ENCODE data around the gene PCMTD2. TPM values are rescaled to one million over a fixed set of nuclear protein-coding genes. Genes with fewer than 3 reads are reported as not detected.

Gene PCMTD2
- polyA plus RNA-seq, 3 donors: 26.5 to 49.1 (median 27.6) TPM

DNA sequence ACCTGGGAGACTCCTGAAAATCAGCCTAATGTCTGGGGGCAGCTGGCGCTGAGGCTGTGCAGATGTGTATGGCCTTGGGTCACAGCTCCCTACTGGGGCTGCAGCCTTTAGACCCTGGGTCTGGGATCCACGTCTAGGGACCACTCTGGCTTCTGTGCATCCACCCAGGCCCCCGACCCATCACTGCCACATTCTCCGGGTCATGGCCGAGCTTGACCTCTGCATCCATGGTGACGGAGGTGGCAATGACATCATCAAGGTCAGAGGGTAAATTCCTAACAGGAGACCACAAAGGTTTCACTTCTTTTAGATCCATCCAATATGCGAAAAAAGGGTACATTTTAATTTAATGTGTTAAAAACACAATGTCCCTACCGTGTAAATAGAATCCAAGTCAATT lies 14.5 kb upstream of the PCMTD2 start:
- H3K4me3 Mint-ChIP-seq: no peak overlapping the region
- no peaks in the 10 kb centered on the region for H3K4me1 Mint-ChIP-seq
- H3K4me2 ChIP-seq (replicated peaks; ENCODE audit: extremely low read depth, low read length, poor library complexity, severe bottlenecking): no peak overlapping the region
- H3K9me3 ChIP-seq (replicated peaks in 1 of 2; ENCODE audit: control insufficient read depth in 1 of 2, insufficient read depth in 1 of 2, low read length in 2 of 2): no peaks in the 10 kb centered on the region
- no peak overlapping the region for H3K9ac ChIP-seq (ENCODE audit: insufficient read depth, low read length, poor library complexity, severe bottlenecking)
- no peak overlapping the region for H3K27ac ChIP-seq (ENCODE audit: low read depth in 1 of 2, low read length in 2 of 2)
- no peaks in the 10 kb centered on the region for H3K79me2 ChIP-seq (ENCODE audit: insufficient read depth, low read length)
- H2AFZ ChIP-seq (ENCODE audit: insufficient read depth, low read depth, low read length, poor library complexity, severe bottlenecking): no peak overlapping the region
- no peaks in the 10 kb centered on the region for H4K20me1 ChIP-seq (ENCODE audit: insufficient read depth, low read length)
- 100% methylated on average over 2 of the region's 8 CpGs for WGBS (ENCODE audit: insufficient coverage)
- no peak for DNase-seq
- no peak overlapping the region for H3K4me3 ChIP-seq (replicated peaks in 1 of 3; ENCODE audit: low read depth in 2 of 3, low read length in 3 of 3)
- no peak overlapping the region for H3K27ac Mint-ChIP-seq
- H3K27me3 ChIP-seq (ENCODE audit: control insufficient read depth in 2 of 2, insufficient read depth in 2 of 2, low read length in 2 of 2): no peaks in the 10 kb centered on the region
- H3K4me1 ChIP-seq (ENCODE audit: control insufficient read depth in 1 of 2, insufficient read depth in 2 of 2, low read length in 2 of 2): no peaks in the 10 kb centered on the region
- H3K9me3 Mint-ChIP-seq: no peaks in the 10 kb centered on the region
- H3K36me3 Mint-ChIP-seq: no peaks in the 10 kb centered on the region
- intact Hi-C loops (cut with micrococcal nuclease): no loop called here
- TF ChIP-seq CTCF (IDR thresholded peaks at IDR 0.05): no peak
- peaks cover 4 to 12% (median 5%) of the 10 kb centered on the region in 3 donors for H3K27me3 Mint-ChIP-seq (ENCODE audit: low read depth in 3 of 3)
- H3K36me3 ChIP-seq (replicated peaks in 1 of 2; ENCODE audit: control insufficient read depth in 1 of 2, insufficient read depth in 2 of 2, low read length in 2 of 2): no peaks in the 10 kb centered on the region

- Histone ChIP-seq H3K9me3 (replicated peaks in 1 of 2; ENCODE audit: control insufficient read depth in 1 of 2, insufficient read depth in 1 of 2, low read length in 2 of 2) (no peaks in the 10 kb centered on the region), H2AFZ (ENCODE audit: insufficient read depth, low read depth, low read length, poor library complexity, severe bottlenecking) (no peak overlapping the region), H3K4me3 (replicated peaks in 1 of 3; ENCODE audit: low read depth in 2 of 3, low read length in 3 of 3) (no peak overlapping the region), H3K79me2 (ENCODE audit: insufficient read depth, low read length) (no peaks in the 10 kb centered on the region), H3K27me3 (ENCODE audit: control insufficient read depth in 2 of 2, insufficient read depth in 2 of 2, low read length in 2 of 2) (no peaks in the 10 kb centered on the region), H3K27ac (ENCODE audit: low read depth in 1 of 2, low read length in 2 of 2) (no peak overlapping the region), H3K4me2 (replicated peaks; ENCODE audit: extremely low read depth, low read length, poor library complexity, severe bottlenecking) (no peak overlapping the region), H3K4me1 (ENCODE audit: control insufficient read depth in 1 of 2, insufficient read depth in 2 of 2, low read length in 2 of 2) (no peaks in the 10 kb centered on the region), H3K9ac (ENCODE audit: insufficient read depth, low read length, poor library complexity, severe bottlenecking) (no peak overlapping the region), H4K20me1 (ENCODE audit: insufficient read depth, low read length) (no peaks in the 10 kb centered on the region), H3K36me3 (replicated peaks in 1 of 2; ENCODE audit: control insufficient read depth in 1 of 2, insufficient read depth in 2 of 2, low read length in 2 of 2) (no peaks in the 10 kb centered on the region)
- Mint-ChIP-seq H3K36me3 (no peaks in the 10 kb centered on the region), H3K9me3 (no peaks in the 10 kb centered on the region), H3K4me1 (no peaks in the 10 kb centered on the region), H3K27me3 (ENCODE audit: low read depth in 3 of 3) (peaks cover 9 to 13% (median 12%) of the 10 kb centered on the region in 3 donors), H3K27ac (no peak overlapping the region), H3K4me3 (no peak overlapping the region)
- no peak for TF ChIP-seq CTCF (IDR thresholded peaks at IDR 0.05)
- WGBS (ENCODE audit: insufficient coverage): 96% methylated on average over 9 of the region's 19 CpGs
- intact Hi-C loops (cut with micrococcal nuclease): no loop called here
- DNase-seq: no peak
Measured at GRCh38 chr20:64242003-64242796, 13.3 kb upstream of the PCMTD2 start.
